ENCODE results near the gene TNFRSF14.

GRCh38 chr1:2558420-2558819 is 2.2 kb downstream of the TNFRSF14 start:
- no peak for TF ChIP-seq GATA2 (IDR thresholded peaks at IDR 0.05; ENCODE audit: low read depth, low read length)
- no peak for TF ChIP-seq GATA3 (IDR thresholded peaks at IDR 0.05; ENCODE audit: low read depth, low read length)
